ENCODE results near the gene AUTS2. TPM values are rescaled to one million over a fixed set of nuclear protein-coding genes. Genes with fewer than 3 reads are reported as not detected.

Gene AUTS2
- total RNA-seq, 2 donors from 2014 or later, result 2.9 to 7.9 TPM

GRCh38 chr7:69800495-69800894 is 202.2 kb downstream of the AUTS2 start:
- ATAC-seq (replicated peaks in 1 of 2) (no peak), DNase-seq (no peak)
- Mint-ChIP-seq H3K4me3 (no peak overlapping the region), H3K36me3 (ENCODE audit: insufficient read depth in 2 of 2) (no peaks in the 10 kb centered on the region), H3K9me3 (no peaks in the 10 kb centered on the region), H3K27me3 (ENCODE audit: low read depth) (peaks cover 21% of the 10 kb centered on the region), H3K27ac (no peak overlapping the region), H3K4me1 (ENCODE audit: low read depth) (peaks cover 12% of the 10 kb centered on the region)

GRCh38 chr7:69801729-69802682 is 203.7 kb downstream of the AUTS2 start:
- Mint-ChIP-seq H3K4me3 (no peak overlapping the region), H3K27me3 (ENCODE audit: low read depth) (peaks cover 23% of the 10 kb centered on the region), H3K4me1 (ENCODE audit: low read depth) (peaks cover 12% of the 10 kb centered on the region), H3K27ac (no peak overlapping the region), H3K36me3 (ENCODE audit: insufficient read depth in 2 of 2) (no peaks in the 10 kb centered on the region), H3K9me3 (no peaks in the 10 kb centered on the region)
- DNase-seq (no peak), ATAC-seq (replicated peaks in 1 of 2) (no peak)

GRCh38 chr7:69803699-69804516 is 205.6 kb downstream of the AUTS2 start:
- no peaks in the 10 kb centered on the region for H3K36me3 Mint-ChIP-seq (ENCODE audit: insufficient read depth in 2 of 2)

GRCh38 chr7:69804962-69805361 is 206.7 kb downstream of the AUTS2 start:
- no peak for DNase-seq
- no peak for ATAC-seq (replicated peaks in 1 of 2)
- H3K27me3 Mint-ChIP-seq (ENCODE audit: low read depth), result peaks cover 26% of the 10 kb centered on the region
- H3K9me3 Mint-ChIP-seq, result no peaks in the 10 kb centered on the region
- H3K4me1 Mint-ChIP-seq (ENCODE audit: low read depth), result peaks cover 12% of the 10 kb centered on the region
- H3K4me3 Mint-ChIP-seq, result peak overlapping the region in 1 of 2 donors; percentile 59
- H3K36me3 Mint-ChIP-seq (ENCODE audit: insufficient read depth in 2 of 2), result no peaks in the 10 kb centered on the region
- H3K27ac Mint-ChIP-seq, result no peak overlapping the region

More at GRCh38 chr7:69803699-69804516, 205.6 kb downstream of the AUTS2 start:
- Mint-ChIP-seq H3K9me3 (no peaks in the 10 kb centered on the region), H3K27ac (no peak overlapping the region), H3K4me1 (ENCODE audit: low read depth) (peaks cover 12% of the 10 kb centered on the region), H3K4me3 (peak overlapping the region in 1 of 2 donors; percentile 59), H3K27me3 (ENCODE audit: low read depth) (peaks cover 23% of the 10 kb centered on the region)
- ATAC-seq (replicated peaks in 1 of 2) (peak; percentile 93 to 96), DNase-seq (peak; percentile 29 to 42)

GRCh38 chr7:69808391-69808790 is 210.1 kb downstream of the AUTS2 start:
- H3K4me1 Mint-ChIP-seq (ENCODE audit: low read depth), result peaks cover 12% of the 10 kb centered on the region
- H3K27me3 Mint-ChIP-seq (ENCODE audit: low read depth), result peaks cover 21% of the 10 kb centered on the region
- DNase-seq, result no peak
- no peak overlapping the region for H3K27ac Mint-ChIP-seq
- no peaks in the 10 kb centered on the region for H3K36me3 Mint-ChIP-seq (ENCODE audit: insufficient read depth in 2 of 2)
- no peak for ATAC-seq (replicated peaks in 1 of 2)
- no peaks in the 10 kb centered on the region for H3K9me3 Mint-ChIP-seq
- H3K4me3 Mint-ChIP-seq, result no peak overlapping the region

- Mint-ChIP-seq H3K27me3 (ENCODE audit: low read depth) (peaks cover 12% of the 10 kb centered on the region), H3K9me3 (no peaks in the 10 kb centered on the region), H3K36me3 (ENCODE audit: insufficient read depth in 2 of 2) (no peaks in the 10 kb centered on the region), H3K4me1 (ENCODE audit: low read depth) (no peaks in the 10 kb centered on the region), H3K27ac (no peak overlapping the region), H3K4me3 (no peak overlapping the region)
- DNase-seq (no peak), ATAC-seq (replicated peaks in 1 of 2) (no peak)
Observed at GRCh38 chr7:69811476-69812308, 213.4 kb downstream of the AUTS2 start.

- no peaks in the 10 kb centered on the region for H3K9me3 Mint-ChIP-seq
- ATAC-seq (replicated peaks in 1 of 2) (no peak), DNase-seq (no peak)
- peaks cover 12% of the 10 kb centered on the region for H3K27me3 Mint-ChIP-seq (ENCODE audit: low read depth)
- H3K27ac Mint-ChIP-seq, result no peak overlapping the region
- H3K4me3 Mint-ChIP-seq, result no peak overlapping the region
- H3K36me3 Mint-ChIP-seq (ENCODE audit: insufficient read depth in 2 of 2), result no peaks in the 10 kb centered on the region
- no peaks in the 10 kb centered on the region for H3K4me1 Mint-ChIP-seq (ENCODE audit: low read depth)
Observed at GRCh38 chr7:69812756-69813155, 214.5 kb downstream of the AUTS2 start.

GRCh38 chr7:69813637-69814240 is 215.5 kb downstream of the AUTS2 start:
- Mint-ChIP-seq H3K27me3 (ENCODE audit: low read depth) (peaks cover 17% of the 10 kb centered on the region), H3K9me3 (no peaks in the 10 kb centered on the region), H3K4me3 (no peak overlapping the region), H3K4me1 (ENCODE audit: low read depth) (no peaks in the 10 kb centered on the region), H3K36me3 (ENCODE audit: insufficient read depth in 2 of 2) (no peaks in the 10 kb centered on the region), H3K27ac (no peak overlapping the region)
- no peak for DNase-seq
- ATAC-seq (replicated peaks in 1 of 2), result no peak

- Mint-ChIP-seq H3K27ac (no peak overlapping the region), H3K4me3 (no peak overlapping the region), H3K27me3 (ENCODE audit: low read depth) (peaks cover 17% of the 10 kb centered on the region), H3K4me1 (ENCODE audit: low read depth) (no peaks in the 10 kb centered on the region), H3K9me3 (no peaks in the 10 kb centered on the region), H3K36me3 (ENCODE audit: insufficient read depth in 2 of 2) (no peaks in the 10 kb centered on the region)
- no peak for DNase-seq
- ATAC-seq (replicated peaks in 1 of 2), result no peak
Observed at GRCh38 chr7:69814421-69814962, 216.2 kb downstream of the AUTS2 start.

GRCh38 chr7:69816501-69816900 is 218.2 kb downstream of the AUTS2 start:
- Mint-ChIP-seq H3K4me3 (no peak overlapping the region), H3K27ac (no peak overlapping the region), H3K9me3 (no peaks in the 10 kb centered on the region), H3K4me1 (ENCODE audit: low read depth) (no peaks in the 10 kb centered on the region), H3K36me3 (ENCODE audit: insufficient read depth in 2 of 2) (no peaks in the 10 kb centered on the region), H3K27me3 (ENCODE audit: low read depth) (peaks cover 24% of the 10 kb centered on the region)
- ATAC-seq (replicated peaks in 1 of 2) (no peak), DNase-seq (no peak)

GRCh38 chr7:69817121-69817520 is 218.8 kb downstream of the AUTS2 start:
- Mint-ChIP-seq H3K27me3 (ENCODE audit: low read depth) (peaks cover 28% of the 10 kb centered on the region), H3K27ac (no peak overlapping the region), H3K4me1 (ENCODE audit: low read depth) (no peaks in the 10 kb centered on the region), H3K36me3 (ENCODE audit: insufficient read depth in 2 of 2) (no peaks in the 10 kb centered on the region), H3K9me3 (no peaks in the 10 kb centered on the region), H3K4me3 (no peak overlapping the region)
- no peak for DNase-seq
- no peak for ATAC-seq (replicated peaks in 1 of 2)

Data from activated T-cell treated with anti-CD3 and anti-CD28 coated beads, Interleukin-2, amount 50 U/mL, for 72 hours (primary cell).